Left cardiac atrium (tissue), 4 donors: ENCODE results near the gene CCDC86. TPM values are rescaled to one million over a fixed set of nuclear protein-coding genes. Genes with fewer than 3 reads are reported as not detected.

Experiments used
- ATAC-seq, 2 donors: fragments of 200-7000 bp; cut with Tn5 transposase; one replicate each; pipeline ENCODE4 v1.9.1; 2020; ENCODE audit warnings: mild to moderate bottlenecking in 2 of 2, moderate library complexity in 2 of 2
- DNase-seq: peaks from one replicate; pipeline ENCODE4 v3.0.0-alpha.2; 2020
- intact Hi-C, 2 donors: fragments of 100-400 bp; cut with DNase I; formaldehyde crosslinking; loops; one replicate each; pipeline versions ENCODE4 v1.14.1 to v1.15.1; 2022 to 2023
- total RNA-seq, 2 donors: library from RNA; stranded (reverse); fragmentation: NEBNext Ultra II Directional; extraction: Animal tissue kit (Norgen Biotek cat#: 25700); gene quantifications; one replicate each; pipeline ENCODE4 v1.2.1, GENCODE V29; 2021
- donor health status: DM: no; HTN: yes; CAD: no.
- donor health status: DM: no; HTN: yes; CAD: no; lungs with severe emphysema.
- donor health status: DM: yes; HTN: yes; CAD: no.
- donor health status: Dilated cardiomyopathy.

The CCDC86 gene
- total RNA-seq, 2 donors from 2014 or later, result 8.7 to 19.2 TPM

DNA sequence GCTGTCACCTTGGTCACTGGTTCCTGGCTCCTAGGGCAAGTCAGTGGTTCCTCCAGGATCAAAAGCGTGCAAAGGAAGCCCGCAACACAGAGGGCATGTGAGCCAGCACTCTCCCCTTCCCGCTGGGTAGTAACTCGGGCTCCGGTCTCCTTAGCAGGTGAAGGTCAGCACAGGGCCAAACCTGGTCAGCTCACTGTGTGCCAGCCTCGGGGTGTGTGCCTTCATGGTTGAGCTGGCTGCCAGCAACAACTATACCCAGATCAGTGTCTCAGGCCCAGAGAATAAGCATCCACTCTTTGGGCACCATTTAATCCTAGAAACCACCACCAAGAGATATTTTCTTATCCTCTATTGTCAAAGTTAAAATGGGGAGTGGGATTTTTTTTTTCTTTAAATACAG is 16.1 kb upstream of the CCDC86 start:
- no peak for ATAC-seq
- intact Hi-C loops, result no loop called here
- no peak for DNase-seq

DNA sequence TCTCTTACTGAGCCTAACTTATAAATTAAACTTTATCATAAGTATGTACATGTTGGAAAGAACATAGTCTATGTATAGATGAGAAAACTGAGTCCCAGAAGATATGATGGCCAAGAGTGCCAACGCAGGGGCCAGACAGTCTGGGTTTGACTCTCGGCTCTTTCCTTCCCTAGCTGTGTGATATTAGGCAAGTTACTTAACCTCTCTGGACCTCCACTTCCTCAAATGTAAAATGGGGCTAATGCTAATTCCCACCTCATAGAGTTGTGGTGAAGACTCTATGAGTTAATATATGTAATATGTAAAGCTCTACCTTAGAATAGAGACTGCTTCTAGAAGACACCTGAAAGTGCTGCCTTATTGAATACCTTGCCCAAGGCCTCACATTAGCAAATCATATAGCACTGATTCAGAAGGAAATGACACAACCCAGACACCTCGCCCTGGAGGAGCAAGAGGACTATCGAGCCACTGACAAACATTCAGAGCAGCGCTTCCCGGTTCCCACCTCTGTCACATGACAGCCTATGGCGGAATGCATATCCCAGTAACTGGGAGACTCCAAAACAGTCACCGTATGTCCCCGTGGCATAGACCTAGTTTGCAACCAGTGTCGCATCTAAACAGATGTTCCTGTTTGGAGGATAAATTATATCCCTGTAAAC is 11.3 kb upstream of the CCDC86 start:
- ATAC-seq, result no peak
- DNase-seq, result no peak

DNA sequence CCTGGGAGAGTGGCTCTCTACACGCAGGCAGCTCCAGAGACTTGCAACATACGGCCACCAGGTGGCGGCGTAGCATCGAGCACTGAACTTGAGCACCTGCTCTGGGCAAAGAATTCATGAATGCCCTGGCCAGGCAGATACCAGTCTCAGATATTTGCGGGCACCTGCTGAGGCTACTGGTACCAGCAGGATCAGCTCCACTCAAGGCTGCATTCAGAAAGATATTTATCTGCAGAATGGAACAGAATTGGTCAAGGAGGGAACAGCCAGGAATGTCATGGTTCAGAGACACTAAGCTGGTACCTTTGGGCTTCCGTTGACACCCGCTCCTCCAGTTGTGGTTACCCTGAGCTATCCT is 10.8 kb upstream of the CCDC86 start:
- intact Hi-C loops, result loop anchor here (2.0 to 10.0 kb wide), 4 partner anchors 66 to 356 kb away; no protein-coding TSS in a partner anchor
- peak; percentile 85 for DNase-seq
- peak; percentile 90 to 91 for ATAC-seq

More for the DNA sequence above, 11.3 kb upstream of the CCDC86 start:
- intact Hi-C loops, result loop anchor here (2.0 to 10.0 kb wide), 4 partner anchors 67 to 357 kb away; no protein-coding TSS in a partner anchor

- DNase-seq, result no peak
- intact Hi-C loops, result loop anchor here (2.0 to 10.0 kb wide), 5 partner anchors 57 to 356 kb away; no protein-coding TSS in a partner anchor
- ATAC-seq, result peak in 1 of 2 donors; percentile 9
Observed at GRCh38 chr11:60831501-60832079, 10.3 kb upstream of the CCDC86 start.

DNA sequence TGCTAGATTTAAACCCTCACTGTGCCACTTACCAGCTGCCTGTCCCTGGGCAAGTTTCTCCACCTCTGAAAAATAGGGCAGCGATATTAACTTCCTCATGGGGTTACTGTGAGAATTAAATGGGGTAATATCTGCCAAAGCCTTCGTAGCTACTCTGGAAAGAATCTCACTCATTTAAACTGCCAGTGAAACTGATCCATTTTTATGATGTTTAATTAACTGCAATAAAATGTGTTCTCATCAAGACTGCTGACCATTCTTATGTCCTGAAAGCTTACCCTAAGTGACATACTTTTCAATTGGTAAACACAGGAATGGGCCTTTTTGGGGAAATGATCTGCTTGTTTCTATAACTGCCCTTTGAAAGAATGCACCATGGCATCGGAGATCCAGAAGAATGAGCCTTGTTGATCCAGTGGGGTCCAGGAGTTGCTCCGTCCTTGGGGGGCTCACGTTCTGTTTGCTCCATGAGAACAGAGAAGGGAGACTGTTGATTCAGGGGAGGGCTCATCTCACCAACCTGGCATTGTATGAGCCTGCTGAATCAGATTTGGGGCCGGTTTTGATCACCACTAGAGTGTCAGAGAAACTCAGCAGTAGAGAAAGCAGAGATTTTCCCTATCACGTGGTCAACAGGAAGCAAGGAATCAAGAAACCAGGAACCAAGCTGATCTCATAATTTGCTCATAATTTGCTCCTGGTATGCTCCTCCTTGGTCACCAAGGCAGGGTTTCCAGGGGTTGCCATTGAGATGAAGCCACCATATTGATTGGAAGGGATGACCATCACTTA is 7.0 kb upstream of the CCDC86 start:
- intact Hi-C loops, result loop anchor here (5.0 to 10.0 kb wide), 3 partner anchors 62 to 352 kb away; no protein-coding TSS in a partner anchor
- DNase-seq (no peak), ATAC-seq (no peak)

DNA sequence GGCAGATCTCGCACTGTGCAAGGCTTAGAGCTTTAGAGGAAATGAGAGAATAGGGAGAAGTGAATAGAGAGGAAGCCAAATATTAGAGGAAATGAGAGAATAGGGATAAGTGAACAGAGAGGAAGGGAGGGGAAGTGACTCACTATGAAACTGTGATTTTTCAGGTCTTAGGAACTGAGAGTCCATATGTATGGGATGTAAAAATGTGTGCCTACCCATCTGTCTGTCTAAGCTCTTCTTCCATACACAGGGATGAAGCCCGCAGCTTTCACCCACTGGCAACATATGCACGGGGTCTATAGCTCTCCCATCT is 6.4 kb upstream of the CCDC86 start:
- no peak for DNase-seq
- ATAC-seq, result peak in 1 of 2 donors; percentile 38
- intact Hi-C loops, result loop anchor here in 1 of 2 donors (10.0 kb wide), 1 partner anchor 299 kb away; no protein-coding TSS in a partner anchor

DNA sequence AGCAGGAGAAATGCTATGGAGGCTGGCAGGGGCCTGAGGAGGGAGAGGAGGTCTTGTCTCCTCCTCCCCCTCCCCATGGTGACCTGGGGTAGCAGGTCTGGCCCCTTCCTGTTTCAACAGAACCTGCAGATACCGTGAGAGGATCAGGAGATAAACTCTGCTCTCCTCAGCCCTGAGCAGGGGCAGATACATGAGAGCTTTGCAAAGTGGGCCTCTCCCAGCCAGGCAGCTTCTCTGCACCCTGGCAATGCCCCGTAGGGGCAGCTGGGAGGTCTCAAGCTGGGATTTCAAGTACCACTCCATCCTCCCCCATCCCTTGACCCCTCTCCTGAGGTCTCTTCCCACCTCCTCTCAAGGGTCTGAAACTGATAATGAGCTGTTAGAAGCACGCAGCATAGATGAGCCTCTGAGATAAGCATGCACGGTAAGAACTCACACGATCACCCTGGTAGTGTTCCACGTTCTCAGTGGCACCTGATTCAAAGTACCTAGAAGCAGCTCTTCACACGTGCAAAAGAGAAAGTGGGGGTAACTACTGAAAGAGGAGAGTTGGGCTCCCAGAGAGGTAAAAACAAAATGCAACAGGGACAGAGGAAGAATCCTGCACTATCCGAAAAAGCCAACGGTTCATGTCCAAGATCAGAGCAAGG is 4.9 kb upstream of the CCDC86 start:
- DNase-seq (no peak), ATAC-seq (no peak)
- intact Hi-C loops, result loop anchor here in 1 of 2 donors (10.0 kb wide), 1 partner anchor 298 kb away; no protein-coding TSS in a partner anchor

DNA sequence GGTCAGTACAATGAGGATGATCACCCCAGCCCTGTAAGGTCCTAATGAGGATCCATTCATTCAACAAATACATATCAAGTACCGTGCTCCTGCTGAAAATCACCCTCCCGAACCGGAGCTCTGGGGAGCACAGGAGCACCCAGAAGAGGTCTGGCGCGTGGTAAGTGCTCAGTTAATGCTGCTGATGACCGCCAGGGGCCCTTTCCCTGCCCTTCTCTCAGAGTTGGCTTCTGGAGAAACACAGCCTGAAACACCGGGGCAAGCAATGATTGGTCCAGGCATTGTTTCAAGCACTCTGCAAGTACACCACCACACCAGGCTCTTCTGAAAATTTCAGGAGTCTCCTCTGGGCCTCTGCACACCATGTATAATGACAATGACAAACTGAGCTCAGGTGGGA is 3.8 kb upstream of the CCDC86 start:
- DNase-seq, result no peak
- ATAC-seq, result no peak
- intact Hi-C loops, result loop anchor here in 1 of 2 donors (10.0 kb wide), 1 partner anchor 297 kb away; no protein-coding TSS in a partner anchor

GRCh38 chr11:60840470-60841430 is 1.2 kb upstream of the CCDC86 start:
- DNase-seq (peak; percentile 43), ATAC-seq (peak; percentile 52 to 53)
- intact Hi-C loops, result no loop called here

DNA sequence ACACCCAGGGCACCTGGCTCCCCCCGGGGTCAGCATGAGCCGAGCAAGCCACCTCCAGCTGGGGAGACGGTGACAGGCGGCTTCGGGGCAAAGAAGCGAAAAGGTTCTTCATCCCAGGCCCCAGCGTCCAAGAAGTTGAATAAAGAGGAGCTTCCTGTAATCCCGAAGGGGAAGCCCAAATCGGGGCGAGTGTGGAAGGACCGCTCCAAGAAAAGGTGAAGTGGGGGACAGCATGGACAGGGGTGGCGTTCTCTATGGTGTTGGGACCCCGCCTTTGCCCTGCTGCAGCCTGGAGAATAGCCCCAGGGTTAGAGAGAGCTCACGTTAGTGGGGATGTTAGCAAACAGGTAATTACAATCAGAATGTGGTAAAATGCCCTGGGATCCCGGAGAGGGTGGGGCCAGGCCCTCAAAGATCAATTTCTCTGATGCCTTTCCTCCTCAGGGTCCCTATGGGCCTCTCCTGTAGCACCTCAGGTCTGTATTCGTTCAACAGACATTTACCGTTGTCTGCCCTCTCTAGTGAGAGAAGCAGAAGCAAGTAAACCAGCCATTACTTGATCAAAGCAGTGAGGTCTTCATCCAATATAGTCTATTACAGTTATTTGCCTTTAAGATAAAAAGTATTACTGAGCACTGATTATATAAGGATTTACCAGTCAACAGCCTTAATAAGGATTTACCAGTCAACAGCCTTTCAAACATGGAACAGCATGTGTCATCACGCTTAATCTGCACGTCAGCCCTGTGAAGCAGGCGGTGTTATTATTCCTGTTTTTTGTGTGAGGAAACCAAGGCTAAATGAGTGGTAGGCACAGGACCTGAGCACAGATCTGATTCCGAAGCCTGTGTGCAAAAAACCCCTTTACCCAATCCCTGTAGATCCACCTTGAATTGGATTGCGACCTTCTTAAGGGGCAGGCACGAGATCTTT is 1.0 kb downstream of the CCDC86 start:
- intact Hi-C loops, result no loop called here
- ATAC-seq, result no peak
- DNase-seq, result no peak

DNA sequence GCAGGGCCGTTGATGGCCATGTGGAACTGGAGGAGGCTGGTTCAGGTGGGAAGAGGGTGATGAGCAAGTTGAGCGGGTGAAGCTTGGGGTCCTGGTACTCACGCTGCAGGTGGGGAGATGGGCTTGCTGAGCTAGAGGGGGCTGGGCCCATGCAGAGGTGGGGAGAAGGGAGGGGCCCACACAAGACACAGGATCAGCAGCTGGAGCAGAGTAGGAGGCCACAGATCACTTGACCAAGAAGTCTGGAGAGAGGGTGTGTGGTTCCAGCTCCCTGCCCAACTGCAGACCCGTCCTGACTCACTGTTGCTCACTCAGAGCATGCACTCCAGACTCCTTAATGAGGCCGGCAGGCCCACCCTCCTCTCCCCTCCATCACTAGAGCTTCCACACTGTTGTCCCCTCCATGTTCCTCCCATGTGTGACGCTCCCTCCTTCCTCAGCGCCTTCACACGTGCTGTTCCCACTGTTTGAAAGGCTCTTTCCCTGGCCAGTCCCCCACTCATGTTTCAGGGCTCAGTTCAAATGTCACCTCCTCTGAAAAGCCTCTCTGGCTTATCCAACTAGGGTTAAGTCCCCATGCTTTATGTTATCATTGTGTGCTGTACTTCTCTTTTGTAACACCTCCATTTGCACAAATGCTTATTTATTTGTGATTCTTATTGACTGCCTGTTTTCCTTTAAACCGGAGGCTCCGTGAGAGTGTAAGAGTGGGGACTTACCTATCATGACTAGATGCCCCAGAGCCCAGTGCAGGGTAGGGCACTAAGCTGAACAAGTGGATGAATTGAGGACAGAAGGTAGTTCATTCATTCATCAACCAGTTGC is 2.3 kb downstream of the CCDC86 start:
- ATAC-seq (no peak), DNase-seq (no peak)
- intact Hi-C loops, result no loop called here

DNA sequence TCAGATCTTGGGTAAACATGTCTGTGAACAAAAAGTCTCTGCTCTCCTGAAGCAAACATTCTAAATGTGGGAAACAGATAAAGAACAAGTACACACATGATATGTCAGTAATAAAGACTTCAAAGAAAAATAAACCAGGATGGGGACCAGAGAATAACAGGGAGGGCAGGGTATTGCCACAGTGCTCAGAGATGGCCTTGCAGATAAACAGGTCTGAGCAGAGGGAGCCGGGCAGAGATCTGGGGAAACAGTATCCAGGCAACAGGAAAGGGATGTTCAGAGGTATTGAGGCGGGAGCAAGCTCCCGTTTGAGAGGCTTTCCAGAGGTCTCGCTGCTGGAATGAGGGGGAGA is 2.9 kb downstream of the CCDC86 start:
- ATAC-seq (no peak), DNase-seq (no peak)
- intact Hi-C loops, result no loop called here

DNA sequence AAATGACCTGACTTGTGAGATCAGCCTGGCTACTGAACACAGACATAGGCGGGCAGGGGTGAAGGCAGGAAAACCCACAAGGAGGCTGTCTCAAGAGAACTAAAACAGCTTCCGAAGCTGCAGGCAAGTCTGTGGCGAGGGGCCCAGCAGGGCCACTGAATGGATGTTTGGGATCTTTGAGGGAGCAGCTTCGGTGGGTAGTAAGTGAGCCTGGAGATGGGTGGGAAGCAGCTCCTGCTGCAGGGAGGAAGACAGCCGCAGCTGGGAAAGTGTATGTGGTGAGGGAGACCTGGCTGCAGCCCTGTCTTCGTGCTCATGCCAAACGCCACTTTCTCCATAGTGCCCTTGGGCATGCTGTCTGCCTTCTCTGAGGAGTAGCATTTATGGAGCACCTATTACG is 3.4 kb downstream of the CCDC86 start:
- intact Hi-C loops, result no loop called here
- DNase-seq (no peak), ATAC-seq (no peak)

- intact Hi-C loops, result no loop called here
- DNase-seq, result no peak
- ATAC-seq, result no peak
Observed at GRCh38 chr11:60847281-60847680, 5.4 kb downstream of the CCDC86 start.

- intact Hi-C loops, result no loop called here
- no peak for ATAC-seq
- DNase-seq, result no peak
Observed at GRCh38 chr11:60847896-60848295, 6.0 kb downstream of the CCDC86 start.

- intact Hi-C loops, result no loop called here
- ATAC-seq, result no peak
- DNase-seq, result no peak
Observed at GRCh38 chr11:60848714-60849151, 6.8 kb downstream of the CCDC86 start.
